Measurements from ENCODE around the gene CDHR3. TPM values are rescaled to one million over a fixed set of nuclear protein-coding genes. Genes with fewer than 3 reads are reported as not detected.

Gene CDHR3
- total and polyA plus RNA-seq, 9 of the 15 experiments (the other 6 are each of a cell fraction or from before 2014, with no cell fraction given) = 0.03 to 0.66 (median 0.24) TPM; not detected in 1

DNA sequence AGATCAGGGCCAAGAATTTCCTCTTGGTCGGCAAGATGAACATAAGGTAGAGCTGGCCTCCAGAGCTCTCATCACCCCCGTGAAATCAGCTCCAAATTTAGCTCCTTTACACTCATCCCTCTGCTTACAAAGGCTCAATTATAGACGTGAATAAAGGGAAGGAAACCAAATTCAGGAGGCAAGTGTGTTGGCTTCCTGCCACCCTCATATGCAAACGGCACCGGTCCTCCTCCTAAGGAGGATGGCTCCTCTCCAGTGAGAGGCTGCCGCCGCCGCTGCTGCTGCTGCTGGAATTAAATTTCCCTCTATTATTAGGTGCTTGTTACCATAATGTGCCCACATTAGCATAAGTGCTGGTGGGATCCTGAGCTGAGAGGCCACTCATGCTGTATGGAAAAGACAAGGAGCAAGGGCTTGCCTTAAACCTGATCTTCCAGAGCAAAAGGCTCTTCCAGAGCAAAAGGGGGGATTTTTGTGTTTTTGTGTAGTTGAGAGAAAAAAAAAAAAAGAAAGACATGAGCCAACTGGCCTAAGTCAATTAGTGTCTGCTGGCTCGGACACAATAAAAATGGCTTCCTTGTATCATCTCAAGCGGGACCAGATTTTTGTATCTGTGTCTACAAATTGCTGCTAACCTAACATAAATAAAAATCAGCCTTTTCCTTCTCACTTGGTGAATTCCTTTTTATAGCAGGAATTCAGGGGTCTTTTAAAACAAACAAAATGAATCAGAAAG, 68.4 kb downstream of the CDHR3 start (continued):
- TF ChIP-seq, protein P1, sequence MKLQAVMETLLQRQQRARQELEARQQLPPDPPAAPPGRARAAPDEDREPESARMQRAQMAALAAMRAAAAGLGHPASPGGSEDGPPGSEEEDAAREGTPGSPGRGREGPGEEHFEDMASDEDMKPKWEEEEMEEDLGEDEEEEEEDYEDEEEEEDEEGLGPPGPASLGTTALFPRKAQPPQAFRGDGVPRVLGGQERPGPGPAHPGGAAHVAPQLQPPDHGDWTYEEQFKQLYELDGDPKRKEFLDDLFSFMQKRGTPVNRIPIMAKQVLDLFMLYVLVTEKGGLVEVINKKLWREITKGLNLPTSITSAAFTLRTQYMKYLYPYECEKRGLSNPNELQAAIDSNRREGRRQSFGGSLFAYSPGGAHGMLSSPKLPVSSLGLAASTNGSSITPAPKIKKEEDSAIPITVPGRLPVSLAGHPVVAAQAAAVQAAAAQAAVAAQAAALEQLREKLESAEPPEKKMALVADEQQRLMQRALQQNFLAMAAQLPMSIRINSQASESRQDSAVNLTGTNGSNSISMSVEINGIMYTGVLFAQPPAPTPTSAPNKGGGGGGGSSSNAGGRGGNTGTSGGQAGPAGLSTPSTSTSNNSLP (IDR thresholded peaks at IDR 0.05; ENCODE audit: borderline replicate concordance, low read depth, low read length) = no peak
- no peak for TF ChIP-seq MTA3 (IDR thresholded peaks at IDR 0.05; ENCODE audit: borderline replicate concordance)
- TF ChIP-seq BRF1 (IDR thresholded peaks at IDR 0.05; ENCODE audit: borderline replicate concordance, extremely low read depth, insufficient read length) = no peak

DNA sequence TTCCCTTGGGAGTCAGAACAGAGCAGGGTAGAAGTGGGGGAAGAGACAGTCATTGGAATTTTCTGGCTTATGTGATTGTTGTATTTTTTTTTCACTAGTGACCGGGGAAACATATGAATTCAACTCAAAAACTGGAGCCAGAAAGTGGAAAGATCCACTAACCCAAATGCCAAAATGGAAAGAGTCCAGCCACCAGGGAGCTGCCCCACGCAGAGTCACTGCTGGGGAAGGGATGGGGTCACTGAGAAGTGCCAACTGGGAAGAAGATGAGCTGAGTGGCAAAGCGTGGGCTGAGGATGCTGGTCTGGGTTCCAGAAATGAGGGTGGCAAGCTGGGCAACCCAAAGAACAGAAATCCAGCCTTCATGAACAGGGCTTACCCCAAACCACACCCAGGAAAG, 69.2 kb downstream of the CDHR3 start:
- Histone ChIP-seq H3K27me3 (ENCODE audit: control insufficient read depth in 2 of 2, insufficient read depth in 2 of 2, low read length in 2 of 2) (peaks cover 0 to 11% of the 10 kb centered on the region in 2 experiments; a peak in 3 of 5 replicates), H2AFZ (ENCODE audit: low read depth, low read length) (no peak overlapping the region), H3K4me1 (replicated peaks in 1 of 2; ENCODE audit: control insufficient read depth in 2 of 2, insufficient read depth in 2 of 2, low read length in 2 of 2) (peaks cover 3 to 6% of the 10 kb centered on the region in 2 experiments; a peak in 2 of 5 replicates), H3K4me3 (no peak overlapping the region), H3K9ac (ENCODE audit: insufficient read depth in 1 of 2, low read depth in 2 of 2, low read length in 2 of 2) (no peak overlapping the region), H3K9me1 (ENCODE audit: control insufficient read depth, insufficient read depth, low read length) (no peaks in the 10 kb centered on the region), H3K79me2 (ENCODE audit: control insufficient read depth, insufficient read depth, low read length) (no peaks in the 10 kb centered on the region), H3K36me3 (ENCODE audit: control insufficient read depth, insufficient read depth, low read length) (no peaks in the 10 kb centered on the region), H3K27ac (ENCODE audit: extremely low read depth, low read depth, low read length) (no peak overlapping the region), H3K4me2 (ENCODE audit: insufficient read depth, low read length) (no peak overlapping the region), H4K20me1 (replicated peaks; ENCODE audit: control insufficient read depth, insufficient read depth, low read length) (0 out of 2 replicates have a peak, but pooled peaks cover 3% of the 10 kb centered on the region), H3K9me3 (replicated peaks; ENCODE audit: control insufficient read depth, insufficient read depth, low read depth, low read length) (no peaks in the 10 kb centered on the region)
- POLR2A ChIA-PET = no interaction called here
- no peak for TF ChIP-seq DIDO1 (tag; IDR thresholded peaks at IDR 0.05; ENCODE audit: low read depth)
- TF ChIP-seq KLF16 (IDR thresholded peaks at IDR 0.05) = no peak
- no peak for ATAC-seq
- no peak for FAIRE-seq
- CTCF ChIA-PET (ENCODE audit: low intra/inter-chr PET ratio) = no interaction called here
- in situ Hi-C loops (cut with MboI) (no loop called here), intact Hi-C loops (cut with micrococcal nuclease) (no loop called here)
- DNase-seq (ENCODE audit: extremely low read depth in 1 of 4, low spot score in 3 of 4) = no peak
- BruUV-seq (replicated peaks) = no TSS peak
- 8% methylated on average over 3 of the region's 3 CpGs for whole genome bisulfite sequencing (ENCODE audit: insufficient coverage, low coverage, missing lambda C conversion rate)

Data from K562 (cell line).